Adrenal gland (tissue), 5 donors: ENCODE data around the gene AXL.

Source experiments
- CTCF ChIP-seq, 6 experiments: fragments of 450-650 bp in 4 of 6; fragments of 200-600 bp in 2 of 6; sonication (generic) in 1 of 6; IDR thresholded peaks; 1 replicate in 5 of 6; 2 replicates in 1 of 6; pipeline versions ENCODE4 v1.5.1 to v1.8.0; 2016 to 2021; ENCODE audit warnings: antibody characterized with exemption in 6 of 6, mild to moderate bottlenecking in 2 of 6, moderate library complexity in 1 of 6
- POLR2A ChIP-seq, 2 donors: fragments of 450-650 bp; IDR thresholded peaks; one replicate each; pipeline ENCODE4 v1.6.1; 2017; ENCODE audit warnings: antibody characterized with exemption in 2 of 2, mild to moderate bottlenecking in 2 of 2, moderate library complexity in 1 of 2
- donor health status: DM: no; HTN: no; CAD: no.

GRCh38 chr19:41226874-41227390, 7.9 kb downstream of the AXL start:
- TF ChIP-seq POLR2A (IDR thresholded peaks at IDR 0.05), result no peak
- no peak for TF ChIP-seq CTCF (IDR thresholded peaks at IDR 0.05)
